Astrocyte (in vitro differentiated cells and primary cell): Measurements from ENCODE around the gene PPBP. TPM values are rescaled to one million over a fixed set of nuclear protein-coding genes. Genes with fewer than 3 reads are reported as not detected.
"Not testable (repeated sequence)": the region's sequence is repeated elsewhere in the genome, so short reads cannot be mapped to it uniquely, and the experiment has no call there.

Source experiments
- DNase-seq: peaks from one replicate; pipeline ENCODE4 v3.0.0-alpha.2; 2010; ENCODE audit warnings: low read depth
- FAIRE-seq: peaks from 2 replicates; lab custom pipeline; 2011; peaks lifted over from hg19 to GRCh38; lab: Jason Lieb, UNC
- H2AFZ ChIP-seq: 2 replicates; pipeline ENCODE4 v1.6.0; 2012; ENCODE audit warnings: low read depth, low read length, inconsistent platforms
- H3K27ac ChIP-seq: 2 replicates; pipeline ENCODE4 v1.5.1; 2011; ENCODE audit warnings: low read depth, low read length, inconsistent platforms
- H3K27me3 ChIP-seq: 2 replicates; pipeline ENCODE4 v1.6.0; 2011; ENCODE audit warnings: low read length, inconsistent platforms; ENCODE audit not compliant: insufficient read depth
- H3K36me3 ChIP-seq: 2 replicates; pipeline ENCODE4 v1.5.1; 2011; ENCODE audit warnings: low read length, inconsistent platforms; ENCODE audit not compliant: insufficient read depth
- H3K4me1 ChIP-seq: 2 replicates; pipeline ENCODE4 v1.5.1; 2011; ENCODE audit warnings: low read length, inconsistent platforms; ENCODE audit not compliant: insufficient read depth
- H3K4me2 ChIP-seq: 2 replicates; pipeline ENCODE4 v1.6.0; 2012; ENCODE audit warnings: low read length, inconsistent platforms
- H3K4me3 ChIP-seq: 2 replicates; pipeline ENCODE4 v1.5.1; 2011; ENCODE audit warnings: low read depth, mild to moderate bottlenecking, low read length, inconsistent platforms; ENCODE audit not compliant: insufficient read depth
- H3K79me2 ChIP-seq: 2 replicates; pipeline ENCODE4 v1.6.0; 2012; ENCODE audit warnings: mild to moderate bottlenecking, low read length, inconsistent platforms; ENCODE audit not compliant: insufficient read depth
- H3K9ac ChIP-seq: 2 replicates; pipeline ENCODE4 v1.6.0; 2012; ENCODE audit warnings: mild to moderate bottlenecking, low read length, inconsistent platforms
- H3K9me3 ChIP-seq: 2 replicates; pipeline ENCODE4 v1.5.1; 2012; ENCODE audit warnings: low read depth, mild to moderate bottlenecking, low read length, inconsistent platforms; ENCODE audit not compliant: insufficient read depth
- H4K20me1 ChIP-seq: 2 replicates; pipeline ENCODE4 v1.6.0; 2012; ENCODE audit warnings: low read length, inconsistent platforms; ENCODE audit not compliant: insufficient read depth
- H3K27ac Mint-ChIP-seq: one replicate; pipeline ENCODE4 v1.8.0; 2021; ENCODE audit warnings: mild to moderate bottlenecking, mixed read lengths; ENCODE audit not compliant: unreplicated experiment
- H3K27me3 Mint-ChIP-seq: one replicate; pipeline ENCODE4 v1.8.0; 2021; ENCODE audit warnings: low read depth, mixed read lengths; ENCODE audit not compliant: unreplicated experiment
- H3K36me3 Mint-ChIP-seq: one replicate; pipeline ENCODE4 v1.8.0; 2021; ENCODE audit warnings: low read depth, mixed read lengths; ENCODE audit not compliant: unreplicated experiment
- H3K4me1 Mint-ChIP-seq: one replicate; pipeline ENCODE4 v1.8.0; 2021; ENCODE audit warnings: low read depth, mixed read lengths; ENCODE audit not compliant: unreplicated experiment
- H3K4me3 Mint-ChIP-seq: one replicate; pipeline ENCODE4 v1.8.0; 2021; ENCODE audit warnings: mild to moderate bottlenecking, moderate library complexity, mixed read lengths; ENCODE audit not compliant: unreplicated experiment
- H3K9me3 Mint-ChIP-seq: one replicate; pipeline ENCODE4 v1.8.0; 2021; ENCODE audit warnings: mild to moderate bottlenecking, mixed read lengths; ENCODE audit not compliant: unreplicated experiment
- EZH2 ChIP-seq: IDR thresholded peaks from 2 replicates; pipeline ENCODE4 v1.6.1; 2012; ENCODE audit warnings: mild to moderate bottlenecking, low read length, inconsistent platforms; ENCODE audit not compliant: insufficient read depth
- total RNA-seq: library from RNA; stranded (reverse); gene quantifications from 2 replicates; pipeline ENCODE4 v1.2.1, GENCODE V29; 2021
- TF ChIP-seq, protein P1 (sequence below): IDR thresholded peaks from 2 replicates; pipeline ENCODE4 v1.5.1; 2011; ENCODE audit warnings: low read depth, mild to moderate bottlenecking, inconsistent platforms, low read length, moderate library complexity; ENCODE audit not compliant: insufficient read depth

PPBP gene
- total RNA-seq, 1 donor from 2014 or later: not detected

GRCh38 chr4:73989031-73989430 is 1.0 kb upstream of the PPBP start:
- H3K27ac ChIP-seq: no peak overlapping the region
- Mint-ChIP-seq H3K27me3 (peaks cover under 1% of the 10 kb centered on the region), H3K36me3 (no peaks in the 10 kb centered on the region), H3K9me3 (no peaks in the 10 kb centered on the region), H3K4me1 (no peaks in the 10 kb centered on the region), H3K4me3 (no peak overlapping the region), H3K27ac (no peak overlapping the region)
- H2AFZ ChIP-seq: no peak overlapping the region
- H4K20me1 ChIP-seq: no peaks in the 10 kb centered on the region
- H3K27me3 ChIP-seq: no peaks in the 10 kb centered on the region
- TF ChIP-seq EZH2: no peak
- TF ChIP-seq, protein P1, sequence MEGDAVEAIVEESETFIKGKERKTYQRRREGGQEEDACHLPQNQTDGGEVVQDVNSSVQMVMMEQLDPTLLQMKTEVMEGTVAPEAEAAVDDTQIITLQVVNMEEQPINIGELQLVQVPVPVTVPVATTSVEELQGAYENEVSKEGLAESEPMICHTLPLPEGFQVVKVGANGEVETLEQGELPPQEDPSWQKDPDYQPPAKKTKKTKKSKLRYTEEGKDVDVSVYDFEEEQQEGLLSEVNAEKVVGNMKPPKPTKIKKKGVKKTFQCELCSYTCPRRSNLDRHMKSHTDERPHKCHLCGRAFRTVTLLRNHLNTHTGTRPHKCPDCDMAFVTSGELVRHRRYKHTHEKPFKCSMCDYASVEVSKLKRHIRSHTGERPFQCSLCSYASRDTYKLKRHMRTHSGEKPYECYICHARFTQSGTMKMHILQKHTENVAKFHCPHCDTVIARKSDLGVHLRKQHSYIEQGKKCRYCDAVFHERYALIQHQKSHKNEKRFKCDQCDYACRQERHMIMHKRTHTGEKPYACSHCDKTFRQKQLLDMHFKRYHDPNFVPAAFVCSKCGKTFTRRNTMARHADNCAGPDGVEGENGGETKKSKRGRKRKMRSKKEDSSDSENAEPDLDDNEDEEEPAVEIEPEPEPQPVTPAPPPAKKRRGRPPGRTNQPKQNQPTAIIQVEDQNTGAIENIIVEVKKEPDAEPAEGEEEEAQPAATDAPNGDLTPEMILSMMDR: no peak
- no peak overlapping the region for H3K4me3 ChIP-seq
- H3K36me3 ChIP-seq: no peaks in the 10 kb centered on the region
- H3K4me1 ChIP-seq: no peaks in the 10 kb centered on the region
- H3K79me2 ChIP-seq: no peaks in the 10 kb centered on the region
- H3K9me3 ChIP-seq: no peaks in the 10 kb centered on the region
- DNase-seq (no peak), FAIRE-seq (peak; percentile 64)
- no peak overlapping the region for H3K4me2 ChIP-seq
- no peak overlapping the region for H3K9ac ChIP-seq

- Histone ChIP-seq H3K36me3 (no peaks in the 10 kb centered on the region), H4K20me1 (no peaks in the 10 kb centered on the region), H2AFZ (no peak overlapping the region), H3K4me1 (no peaks in the 10 kb centered on the region), H3K9me3 (no peaks in the 10 kb centered on the region), H3K4me3 (no peak overlapping the region), H3K9ac (no peak overlapping the region), H3K27me3 (peaks cover 8% of the 10 kb centered on the region), H3K27ac (no peak overlapping the region), H3K79me2 (no peaks in the 10 kb centered on the region), H3K4me2 (no peak overlapping the region)
- H3K27ac Mint-ChIP-seq: no peak overlapping the region
- H3K4me1 Mint-ChIP-seq: no peaks in the 10 kb centered on the region
- no peaks in the 10 kb centered on the region for H3K27me3 Mint-ChIP-seq
- no peak overlapping the region for H3K4me3 Mint-ChIP-seq
- no peaks in the 10 kb centered on the region for H3K9me3 Mint-ChIP-seq
- DNase-seq (no peak), FAIRE-seq (no peak)
- TF ChIP-seq, protein P1: no peak
- TF ChIP-seq EZH2: no peak
- H3K36me3 Mint-ChIP-seq: no peaks in the 10 kb centered on the region
Measured at GRCh38 chr4:73985528-73985852, 2.5 kb downstream of the PPBP start.

DNA sequence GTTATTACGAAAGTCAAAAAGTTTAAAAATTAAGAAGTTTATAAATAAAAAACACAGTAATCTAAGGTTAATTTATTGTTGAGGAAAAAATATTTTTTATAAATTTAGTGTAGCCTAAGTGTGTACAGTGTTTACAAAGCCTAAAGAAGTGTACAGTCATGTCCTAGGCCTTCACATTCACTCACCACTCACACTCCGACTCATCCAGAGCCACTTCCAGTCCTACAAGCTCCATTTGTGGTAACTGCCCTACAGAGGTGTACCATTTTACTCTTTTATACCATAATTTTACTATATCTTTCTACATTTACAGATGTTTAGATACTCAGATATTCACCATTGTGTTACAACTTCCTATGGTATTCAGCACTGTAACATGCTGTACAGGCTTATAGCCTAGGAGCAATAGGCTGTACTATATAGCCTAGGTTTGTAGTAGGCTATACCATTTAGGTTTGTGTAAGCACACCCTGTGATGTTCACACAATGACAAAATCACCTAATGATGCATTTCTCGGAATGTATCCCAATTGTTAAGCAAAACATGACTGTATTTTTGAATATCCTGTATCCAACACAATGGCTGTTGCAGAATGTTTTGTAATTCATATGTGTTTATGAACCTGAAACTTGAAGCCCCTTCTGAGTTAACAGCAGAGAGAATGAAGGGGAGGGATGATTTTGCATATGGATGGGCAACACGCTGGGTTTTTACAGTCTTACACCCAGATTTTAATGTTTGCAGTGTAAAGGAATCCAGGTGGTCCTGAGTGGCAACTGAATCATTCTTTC is 3.1 kb downstream of the PPBP start:
- H3K27ac Mint-ChIP-seq: no peak overlapping the region
- no peak overlapping the region for H3K4me3 Mint-ChIP-seq
- FAIRE-seq: no peak

DNA sequence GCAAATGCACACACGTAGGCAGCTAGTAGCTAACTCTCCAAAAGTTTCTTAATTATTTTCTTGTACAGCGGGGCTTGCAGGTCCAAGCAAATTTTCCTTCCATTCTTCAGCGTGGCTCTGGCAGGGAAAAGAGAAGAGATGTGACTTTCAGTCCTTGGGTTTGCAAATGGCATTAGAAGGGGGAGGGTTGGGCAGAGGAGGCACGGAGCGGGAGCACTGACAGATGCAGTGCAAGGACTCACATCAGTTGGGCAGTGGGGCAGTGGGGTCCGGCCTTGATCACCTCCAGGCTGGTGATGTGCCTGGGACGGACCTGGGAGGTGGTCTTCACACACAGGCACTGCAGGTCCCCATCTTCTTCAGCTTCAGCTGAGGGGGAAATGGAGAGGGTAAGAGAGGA is 6.8 kb downstream of the PPBP start:
- peaks cover 21% of the 10 kb centered on the region for H3K4me1 Mint-ChIP-seq
- H3K9me3 ChIP-seq, H3K27me3 Mint-ChIP-seq, H3K9ac ChIP-seq, DNase-seq, H3K4me3 Mint-ChIP-seq, H3K27ac ChIP-seq, FAIRE-seq, H4K20me1 ChIP-seq, H3K9me3 Mint-ChIP-seq, H3K4me3 ChIP-seq, H2AFZ ChIP-seq, H3K27ac Mint-ChIP-seq, H3K36me3 ChIP-seq, H3K36me3 Mint-ChIP-seq, H3K79me2 ChIP-seq, H3K4me1 ChIP-seq: not testable (repeated sequence)
- Histone ChIP-seq H3K27me3 (peaks cover 14% of the 10 kb centered on the region), H3K4me2 (peak overlapping the region; percentile 74)

More for the DNA sequence above, 3.1 kb downstream of the PPBP start:
- H3K9ac ChIP-seq: no peak overlapping the region
- TF ChIP-seq EZH2: no peak
- TF ChIP-seq, protein P1: no peak
- no peaks in the 10 kb centered on the region for H3K4me1 ChIP-seq
- Mint-ChIP-seq H3K27me3 (no peaks in the 10 kb centered on the region), H3K9me3 (no peaks in the 10 kb centered on the region), H3K36me3 (no peaks in the 10 kb centered on the region), H3K4me1 (peaks cover under 1% of the 10 kb centered on the region)
- H3K27me3 ChIP-seq: peaks cover 14% of the 10 kb centered on the region
- no peak overlapping the region for H3K4me3 ChIP-seq
- H2AFZ ChIP-seq: no peak overlapping the region
- H3K27ac ChIP-seq: no peak overlapping the region
- no peak for DNase-seq
- no peaks in the 10 kb centered on the region for H3K36me3 ChIP-seq
- no peaks in the 10 kb centered on the region for H3K9me3 ChIP-seq
- no peaks in the 10 kb centered on the region for H4K20me1 ChIP-seq
- no peaks in the 10 kb centered on the region for H3K79me2 ChIP-seq
- no peak overlapping the region for H3K4me2 ChIP-seq
